GM12873 (cell line): Measurements from ENCODE around the gene NTSR1.

Experiments
- TF ChIP-seq, protein P1 (sequence below): IDR thresholded peaks from 2 replicates; pipeline ENCODE4 v1.5.1; 2012; ENCODE audit warnings: low read depth, mild to moderate bottlenecking, moderate library complexity, low read length, control low read depth; ENCODE audit not compliant: insufficient read depth; ENCODE audit errors: missing control alignments

NTSR1 gene

DNA sequence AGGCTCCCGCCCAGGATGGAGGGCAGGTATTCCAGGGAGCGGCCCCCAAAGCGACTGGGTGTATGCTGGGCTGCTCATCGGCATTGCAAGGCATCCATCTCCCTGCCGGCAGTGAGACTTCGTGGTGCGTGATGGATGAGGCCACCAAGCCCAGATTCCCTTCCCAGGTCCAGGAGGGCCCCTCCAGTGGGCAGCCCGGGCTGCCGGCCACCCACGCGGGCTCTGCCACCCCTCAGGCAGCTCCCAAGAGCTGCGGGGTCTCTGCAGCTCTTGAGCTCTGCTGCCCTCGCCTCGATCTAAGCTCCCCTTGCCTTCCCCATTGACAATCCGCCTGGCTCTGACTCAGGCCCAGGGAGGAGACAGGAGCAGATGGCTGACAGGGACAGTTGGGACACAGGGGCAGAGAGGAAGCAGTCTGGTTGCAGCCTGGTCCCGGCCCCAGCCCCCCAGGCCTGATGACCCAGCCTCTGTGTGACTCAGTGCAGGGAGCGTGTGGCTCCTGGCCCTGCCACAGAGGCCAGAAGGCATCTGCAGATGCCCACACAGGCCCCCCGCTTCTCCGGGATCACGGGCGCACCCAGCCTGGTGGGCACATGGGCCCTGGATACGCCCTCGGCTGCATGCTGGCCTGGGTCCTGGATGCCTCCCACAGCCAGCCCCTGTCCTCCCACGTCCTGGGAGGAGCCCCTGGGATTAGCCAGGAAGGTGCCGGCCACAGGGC lies 33.3 kb upstream of the NTSR1 start:
- TF ChIP-seq, protein P1, sequence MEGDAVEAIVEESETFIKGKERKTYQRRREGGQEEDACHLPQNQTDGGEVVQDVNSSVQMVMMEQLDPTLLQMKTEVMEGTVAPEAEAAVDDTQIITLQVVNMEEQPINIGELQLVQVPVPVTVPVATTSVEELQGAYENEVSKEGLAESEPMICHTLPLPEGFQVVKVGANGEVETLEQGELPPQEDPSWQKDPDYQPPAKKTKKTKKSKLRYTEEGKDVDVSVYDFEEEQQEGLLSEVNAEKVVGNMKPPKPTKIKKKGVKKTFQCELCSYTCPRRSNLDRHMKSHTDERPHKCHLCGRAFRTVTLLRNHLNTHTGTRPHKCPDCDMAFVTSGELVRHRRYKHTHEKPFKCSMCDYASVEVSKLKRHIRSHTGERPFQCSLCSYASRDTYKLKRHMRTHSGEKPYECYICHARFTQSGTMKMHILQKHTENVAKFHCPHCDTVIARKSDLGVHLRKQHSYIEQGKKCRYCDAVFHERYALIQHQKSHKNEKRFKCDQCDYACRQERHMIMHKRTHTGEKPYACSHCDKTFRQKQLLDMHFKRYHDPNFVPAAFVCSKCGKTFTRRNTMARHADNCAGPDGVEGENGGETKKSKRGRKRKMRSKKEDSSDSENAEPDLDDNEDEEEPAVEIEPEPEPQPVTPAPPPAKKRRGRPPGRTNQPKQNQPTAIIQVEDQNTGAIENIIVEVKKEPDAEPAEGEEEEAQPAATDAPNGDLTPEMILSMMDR: no peak

DNA sequence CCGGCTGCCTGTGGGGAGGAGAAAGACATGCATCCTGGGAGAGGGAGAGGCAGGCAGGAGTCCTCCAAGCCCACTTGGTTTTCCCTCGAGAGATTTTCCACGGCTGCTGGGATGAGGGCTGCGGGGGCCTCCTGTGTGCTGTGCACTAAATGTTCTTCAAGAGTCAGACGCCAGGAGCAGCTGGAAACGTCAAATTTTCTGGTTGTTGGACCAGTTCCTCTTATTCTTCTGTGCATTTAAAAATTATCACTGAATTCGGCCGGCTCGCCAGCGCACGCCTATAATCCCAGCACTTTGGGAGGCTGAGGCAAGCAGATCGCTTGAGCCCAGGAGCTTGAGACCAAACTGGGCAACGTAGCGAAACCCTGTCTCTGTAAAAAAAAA lies 32.8 kb upstream of the NTSR1 start:
- TF ChIP-seq, protein P1: no peak

- TF ChIP-seq, protein P1: no peak
Observed at GRCh38 chr20:62676976-62677375, 31.7 kb upstream of the NTSR1 start.

DNA sequence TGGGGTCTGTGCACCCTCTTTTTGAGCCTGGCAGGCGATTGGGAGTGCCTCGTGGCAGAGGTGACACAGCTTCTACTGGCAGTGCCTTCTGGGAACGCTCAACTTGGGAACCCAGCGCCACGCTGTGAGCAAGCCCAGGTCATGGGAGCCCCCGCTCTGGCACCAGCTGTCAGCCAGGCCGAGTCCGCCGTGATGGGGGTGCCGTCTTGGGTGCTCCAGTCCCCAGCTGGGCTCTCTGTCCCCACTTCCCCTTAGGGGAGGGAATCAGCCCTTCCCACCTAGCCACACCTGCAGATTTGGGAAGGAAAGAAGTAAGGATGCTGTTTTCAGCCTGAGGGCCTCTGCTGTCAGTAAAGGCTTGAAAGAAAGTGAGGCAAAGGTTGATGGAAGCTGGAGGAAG lies 31.0 kb upstream of the NTSR1 start:
- TF ChIP-seq, protein P1: no peak

DNA sequence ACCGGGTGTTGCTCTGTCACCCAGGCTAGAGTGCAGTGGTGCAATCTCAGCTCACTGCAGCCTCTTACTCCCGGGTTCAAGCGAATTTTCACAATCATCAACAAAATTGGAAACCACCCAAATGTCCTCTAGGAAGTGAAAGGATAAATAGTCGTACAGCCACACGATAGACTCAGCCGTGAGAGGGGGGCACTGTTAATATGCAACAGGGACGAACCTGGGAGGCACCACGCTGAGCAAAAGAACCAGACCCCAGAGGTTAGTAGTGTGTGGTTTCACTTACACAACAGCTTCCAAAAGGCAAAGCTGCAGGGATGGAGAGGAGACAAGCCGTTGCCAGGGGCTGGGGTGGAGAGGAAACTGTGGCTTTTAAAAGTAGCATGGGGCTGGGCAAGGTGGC lies 30.1 kb upstream of the NTSR1 start:
- TF ChIP-seq, protein P1: no peak

GRCh38 chr20:62679978-62680589 lies 28.6 kb upstream of the NTSR1 start:
- TF ChIP-seq, protein P1: no peak

DNA sequence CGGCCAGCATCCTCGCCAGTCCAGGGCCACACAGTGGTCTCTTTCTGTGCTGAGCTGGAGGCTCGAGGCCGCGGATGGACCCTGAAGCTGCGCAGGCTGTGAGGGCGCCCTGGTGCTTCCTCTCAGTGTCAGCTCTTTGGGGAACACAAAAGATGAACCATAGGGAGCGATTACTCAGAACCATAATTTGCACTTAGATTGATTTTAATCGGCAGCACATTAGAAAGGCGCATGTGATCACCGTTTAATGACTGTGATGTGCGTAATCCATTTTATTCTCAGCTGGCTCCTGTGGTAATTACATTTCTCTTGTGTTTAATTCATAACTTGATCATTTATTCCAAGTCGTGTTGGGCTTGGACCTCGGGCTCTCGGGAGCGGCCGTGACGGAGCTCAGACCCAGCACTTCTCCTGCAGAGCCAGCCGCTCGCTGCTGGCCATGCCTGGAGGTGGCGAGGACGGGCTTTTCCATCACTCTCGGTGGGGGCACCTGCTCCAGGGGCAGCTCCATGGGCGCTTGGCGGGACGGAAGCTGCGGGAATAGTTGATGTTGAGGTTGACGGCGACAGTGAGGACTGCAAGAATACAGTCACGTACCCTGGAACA lies 25.6 kb upstream of the NTSR1 start:
- TF ChIP-seq, protein P1: no peak
